GM12878 (cell line): ENCODE data around the gene CLASP1. TPM values are rescaled to one million over a fixed set of nuclear protein-coding genes. Genes with fewer than 3 reads are reported as not detected.

Source experiments
- ATAC-seq: fragments of 200-7000 bp; cut with Tn5 transposase; 3 replicates; pipeline ENCODE4 v1.9.1; 2020; ENCODE audit warnings: mild to moderate bottlenecking, moderate library complexity
- BruUV-seq: library from RNA; stranded (reverse); fragments of 400-500 nt; replicated peaks from 2 replicates; lab custom pipeline; 2021; lab: Mats Ljungman, UMichigan
- CTCF ChIA-PET: fragments of 300-600 bp; sonication (Branson Sonifier 250); formaldehyde crosslinking; extraction: SDS; loops from one replicate; lab custom pipeline; 2021; ENCODE audit warnings: inconsistent platforms; lab: Yijun Ruan, JAX
- POLR2A ChIA-PET: fragments of 350-600 bp; formaldehyde crosslinking; extraction: SDS; loops from one replicate; lab custom pipeline; 2021; ENCODE audit warnings: inconsistent platforms; lab: Charles Lee
- RAD21 ChIA-PET: fragments of 300-600 bp; sonication (Branson Sonifier 250); formaldehyde crosslinking; loops from one replicate; lab custom pipeline; 2023; ENCODE audit warnings: antibody characterized with exemption; ENCODE audit not compliant: unreplicated experiment; lab: Charles Lee
- SMC1A ChIA-PET: fragments of 300-600 bp; sonication (Branson Sonifier 250); formaldehyde crosslinking; loops from one replicate; lab custom pipeline; 2023; ENCODE audit not compliant: unreplicated experiment, uncharacterized antibody; lab: Charles Lee
- DNase-seq: peaks from one replicate; pipeline ENCODE4 v3.0.0-alpha.2; 2011; ENCODE audit warnings: low read depth, low spot score
- FAIRE-seq: peaks from 3 replicates; lab custom pipeline; 2011; peaks lifted over from hg19 to GRCh38; lab: Jason Lieb, UNC
- H2AFZ ChIP-seq: 2 replicates; pipeline ENCODE4 v1.6.0; 2011; ENCODE audit warnings: low read depth, low read length, control low read depth; ENCODE audit not compliant: control insufficient read depth
- H3K27ac ChIP-seq: 2 replicates; pipeline ENCODE4 v1.5.1; 2011; ENCODE audit warnings: control low read depth; ENCODE audit not compliant: control insufficient read depth, insufficient read depth
- H3K27me3 ChIP-seq, 2 experiments: replicated peaks in 1 of 2; 2 replicates each; pipeline versions ENCODE4 v1.6.0 to v1.6.1; 2011; ENCODE audit warnings: low read length in 1 of 2; ENCODE audit not compliant: control insufficient read depth in 2 of 2, insufficient read depth in 2 of 2
- H3K36me3 ChIP-seq, 2 experiments: 2 replicates each; pipeline ENCODE4 v1.5.1; 2011; ENCODE audit warnings: low read length in 1 of 2; ENCODE audit not compliant: control insufficient read depth in 2 of 2, insufficient read depth in 2 of 2
- H3K4me1 ChIP-seq: 2 replicates; pipeline ENCODE4 v1.6.1; 2011; ENCODE audit warnings: mild to moderate bottlenecking, low read length, moderate library complexity, mixed read lengths; ENCODE audit not compliant: control insufficient read depth, insufficient read depth
- H3K4me2 ChIP-seq: 2 replicates; pipeline ENCODE4 v1.6.0; 2011; ENCODE audit warnings: control low read depth; ENCODE audit not compliant: control insufficient read depth, insufficient read depth
- H3K4me3 ChIP-seq: fragments of 200-600 bp; sonication (generic); 2 replicates; pipeline ENCODE4 v1.5.1; 2016
- H3K79me2 ChIP-seq: 2 replicates; pipeline ENCODE4 v1.6.0; 2011; ENCODE audit warnings: low read length; ENCODE audit not compliant: control insufficient read depth, insufficient read depth
- H3K9ac ChIP-seq: 2 replicates; pipeline ENCODE4 v1.8.0; 2011; ENCODE audit warnings: low read length, control low read depth, mixed read lengths; ENCODE audit not compliant: control insufficient read depth, insufficient read depth
- H3K9me3 ChIP-seq: replicated peaks from 3 replicates; pipeline ENCODE4 v1.5.1; 2011; ENCODE audit warnings: mild to moderate bottlenecking, low read length; ENCODE audit not compliant: control insufficient read depth, insufficient read depth
- H4K20me1 ChIP-seq: 2 replicates; pipeline ENCODE4 v1.6.0; 2011; ENCODE audit not compliant: control insufficient read depth, insufficient read depth
- CREB1 ChIP-seq: IDR thresholded peaks from 2 replicates; pipeline ENCODE4 v1.6.1; 2012; ENCODE audit warnings: low read depth, mild to moderate bottlenecking, inconsistent platforms
- E2F8 ChIP-seq: fragments of 450-650 bp; IDR thresholded peaks from 2 replicates; pipeline ENCODE4 v1.6.1; 2018; ENCODE audit warnings: mild to moderate bottlenecking, low read depth, moderate library complexity; ENCODE audit not compliant: partially characterized antibody
- EP300 ChIP-seq, 2 experiments: fragments of 150-350 bp in 1 of 2; IDR thresholded peaks; 2 replicates each; pipeline ENCODE4 v1.6.1; 2011 to 2012; ENCODE audit warnings: low read depth in 2 of 2, low read length in 2 of 2, borderline replicate concordance in 1 of 2, improper control_type of control experiment in 1 of 2, inconsistent platforms in 1 of 2; ENCODE audit not compliant: control insufficient read depth in 1 of 2
- EZH2 ChIP-seq: IDR thresholded peaks from 2 replicates; pipeline ENCODE4 v1.6.1; 2012; ENCODE audit warnings: low read depth, mild to moderate bottlenecking, control low read depth, inconsistent platforms, low read length, borderline replicate concordance; ENCODE audit not compliant: control insufficient read depth
- HDGF ChIP-seq: fragments of 450-650 bp; IDR thresholded peaks from 2 replicates; pipeline ENCODE4 v1.6.1; 2016; ENCODE audit warnings: antibody characterized with exemption
- IKZF1 ChIP-seq: fragments of 450-650 bp; conservative IDR thresholded peaks from 2 replicates; pipeline ENCODE4 v1.6.1; 2017; ENCODE audit warnings: antibody characterized with exemption, mild to moderate bottlenecking
- LARP7 ChIP-seq: fragments of 450-650 bp; IDR thresholded peaks from 2 replicates; pipeline ENCODE4 v1.6.1; 2017; ENCODE audit warnings: mild to moderate bottlenecking
- MEF2B ChIP-seq: fragments of 450-650 bp; IDR thresholded peaks from 2 replicates; pipeline ENCODE4 v1.6.1; 2018; ENCODE audit warnings: mild to moderate bottlenecking, moderate library complexity; ENCODE audit not compliant: partially characterized antibody, poor library complexity, severe bottlenecking
- MTA2 ChIP-seq: fragments of 450-650 bp; IDR thresholded peaks from 2 replicates; pipeline ENCODE4 v1.6.1; 2016; ENCODE audit warnings: low read depth, mild to moderate bottlenecking, moderate library complexity
- MXI1 ChIP-seq: fragments of 150-350 bp; IDR thresholded peaks from 2 replicates; pipeline ENCODE4 v1.6.1; 2011; ENCODE audit warnings: low read depth, mild to moderate bottlenecking, inconsistent platforms, low read length, improper control_type of control experiment
- NBN ChIP-seq: fragments of 450-650 bp; IDR thresholded peaks from 2 replicates; pipeline ENCODE4 v1.6.1; 2016
- NRF1 ChIP-seq: conservative IDR thresholded peaks from 2 replicates; pipeline ENCODE4 v1.6.1; 2011; ENCODE audit warnings: mild to moderate bottlenecking, low read depth, low read length, improper control_type of control experiment
- PAX5 ChIP-seq: IDR thresholded peaks from 2 replicates; pipeline ENCODE4 v1.6.1; 2011; ENCODE audit warnings: low read depth, low read length, borderline replicate concordance
- RAD21 ChIP-seq: IDR thresholded peaks from 2 replicates; pipeline ENCODE4 v1.6.1; 2011; ENCODE audit warnings: mild to moderate bottlenecking, low read depth, low read length, moderate library complexity; ENCODE audit not compliant: insufficient read depth
- SIX5 ChIP-seq: IDR thresholded peaks from 2 replicates; pipeline ENCODE4 v1.6.1; 2011; ENCODE audit warnings: mild to moderate bottlenecking, low read depth, low read length, moderate library complexity; ENCODE audit not compliant: severe bottlenecking
- SPI1 ChIP-seq: IDR thresholded peaks from 2 replicates; pipeline ENCODE4 v1.6.1; 2011; ENCODE audit warnings: low read depth, mild to moderate bottlenecking, low read length, moderate library complexity, borderline replicate concordance; ENCODE audit not compliant: insufficient read depth
- ZSCAN29 ChIP-seq: fragments of 450-650 bp; IDR thresholded peaks from 2 replicates; pipeline ENCODE4 v1.6.1; 2017; ENCODE audit warnings: mild to moderate bottlenecking, moderate library complexity
- WGBS: methylation state at CpG from one replicate; pipeline ENCODE4 v1.1.6; 2016; ENCODE audit warnings: low lambda C conversion rate; ENCODE audit not compliant: insufficient replicate concordance, insufficient coverage; ENCODE audit errors: missing lambda C conversion rate; 5-methylcytosine and 5-hydroxymethylcytosine counted together
- in situ Hi-C: fragments of 300-500 bp; cut with MboI; formaldehyde crosslinking; loops from 9 replicates; pipeline ENCODE4 v1.14.3; 2018; ENCODE audit warnings: mixed read lengths
- intact Hi-C: fragments of 100-400 bp; cut with micrococcal nuclease; formaldehyde crosslinking; loops from one replicate; pipeline ENCODE4 v1.14.2; 2022; ENCODE audit not compliant: unreplicated experiment
- polyA plus RNA-seq, 11 experiments: library from polyadenylated mRNA; depleted of rRNA in 4 of 11; unstranded in 6 of 11; stranded (reverse) in 5 of 11; fragments of >200 nt; fragmentation: Nextera tagmentation in 4 of 11; fragmentation: Illumina TruSeq in 1 of 11; extraction: Ambion mirVana in 4 of 11; extraction: Trizol in 1 of 11; gene quantifications; 1 replicate in 1 of 11; 2 replicates in 10 of 11; pipeline versions ENCODE4 v1.2.1 to v1.2.3, GENCODE V29; 2011 to 2016; ENCODE audit warnings: inconsistent platforms in 2 of 11, missing spikeins in 2 of 11, low read depth in 1 of 11
- total RNA-seq, 4 experiments: library from RNA; depleted of rRNA in 3 of 4; stranded (reverse); fragments of >200 nt in 3 of 4; fragmentation: Illumina TruSeq in 1 of 4; extraction: Trizol in 1 of 4; gene quantifications; 2 replicates each; pipeline versions ENCODE4 v1.2.1 to v1.2.3, GENCODE V29; 2013 to 2021
- TF ChIP-seq, protein P1 (sequence below): fragments of 450-650 bp; IDR thresholded peaks from 2 replicates; pipeline ENCODE4 v1.6.1; 2016; ENCODE audit warnings: mild to moderate bottlenecking
- TF ChIP-seq, protein P2 (sequence below): IDR thresholded peaks from 2 replicates; pipeline ENCODE4 v1.6.1; 2012; ENCODE audit warnings: low read depth, low read length, improper control_type of control experiment

Gene CLASP1
- total and polyA plus RNA-seq, 10 of the 15 experiments (the other 5 are each of a cell fraction or from before 2014, with no cell fraction given), result 1.4 to 62.4 (median 32.9) TPM

GRCh38 chr2:121547646-121548045 is 101.6 kb downstream of the CLASP1 start:
- Histone ChIP-seq H3K27me3 (no peaks in the 10 kb centered on the region), H3K9me3 (peaks cover 16% of the 10 kb centered on the region), H3K9ac (no peak overlapping the region), H3K4me2 (peak overlapping the region; percentile 30; the same call in 1 of the 2 replicates), H3K36me3 (no peaks in the 10 kb centered on the region; a peak in 1 of 4 replicates), H2AFZ (no peak overlapping the region), H3K4me3 (no peak overlapping the region), H3K4me1 (peaks cover 21% of the 10 kb centered on the region), H3K27ac (peak overlapping the region; percentile 58), H4K20me1 (no peaks in the 10 kb centered on the region), H3K79me2 (peaks cover 83% of the 10 kb centered on the region)
- ChIA-PET CTCF (interaction anchor here (0.9 to 2.1 kb wide), 7 partner anchors 9 to 66 kb away, joined by 3 to 9 read pairs (median 4); partner anchors contain the start of gene RNU4ATAC), SMC1A (interaction anchor here (0.7 to 7.0 kb wide), 12 partner anchors 8 to 132 kb away, joined by 3 to 52 read pairs (median 6); partner anchors contain the start of genes CLASP1 and RNU4ATAC), RAD21 (interaction anchor here (1.0 to 1.8 kb wide), 7 partner anchors 8 to 101 kb away, joined by 3 to 7 read pairs (median 4); partner anchors contain the start of gene RNU4ATAC), POLR2A (interaction anchor here (0.6 to 4.1 kb wide), 4 partner anchors 10 to 17 kb away, joined by 3 to 18 read pairs (median 3); partner anchors contain the start of gene RNU4ATAC)
- in situ Hi-C loops (no loop called here), intact Hi-C loops (no loop called here)
- peak; percentile 56 for FAIRE-seq
- ATAC-seq, result peak; percentile 52
- TF ChIP-seq MEF2B (peak; percentile 23), RAD21 (no peak), HDGF (peak; percentile 77; the same call in 1 of the 2 replicates), CREB1 (no peak), MTA2 (peak; percentile 36; the same call in 1 of the 2 replicates), ZSCAN29 (no peak), EP300 (IDR thresholded peaks at IDR 0.05; ENCODE audit: borderline replicate concordance in 1 of 2, control insufficient read depth in 1 of 2, low read depth in 2 of 2, low read length in 2 of 2) (no peak), IKZF1 (no peak), EZH2 (no peak), LARP7 (no peak), E2F8 (no peak), PAX5 (no peak), NBN (peak; percentile 35; the same call in 1 of the 2 replicates), MXI1 (no peak), NRF1 (no peak), SPI1 (peak; percentile 57; the same call in 1 of the 2 replicates), SIX5 (no peak)
- TF ChIP-seq, protein P1, sequence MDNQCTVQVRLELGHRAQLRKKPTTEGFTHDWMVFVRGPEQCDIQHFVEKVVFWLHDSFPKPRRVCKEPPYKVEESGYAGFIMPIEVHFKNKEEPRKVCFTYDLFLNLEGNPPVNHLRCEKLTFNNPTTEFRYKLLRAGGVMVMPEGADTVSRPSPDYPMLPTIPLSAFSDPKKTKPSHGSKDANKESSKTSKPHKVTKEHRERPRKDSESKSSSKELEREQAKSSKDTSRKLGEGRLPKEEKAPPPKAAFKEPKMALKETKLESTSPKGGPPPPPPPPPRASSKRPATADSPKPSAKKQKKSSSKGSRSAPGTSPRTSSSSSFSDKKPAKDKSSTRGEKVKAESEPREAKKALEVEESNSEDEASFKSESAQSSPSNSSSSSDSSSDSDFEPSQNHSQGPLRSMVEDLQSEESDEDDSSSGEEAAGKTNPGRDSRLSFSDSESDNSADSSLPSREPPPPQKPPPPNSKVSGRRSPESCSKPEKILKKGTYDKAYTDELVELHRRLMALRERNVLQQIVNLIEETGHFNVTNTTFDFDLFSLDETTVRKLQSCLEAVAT, result peak; percentile 41; the same call in 1 of the 2 replicates
- TF ChIP-seq, protein P2, sequence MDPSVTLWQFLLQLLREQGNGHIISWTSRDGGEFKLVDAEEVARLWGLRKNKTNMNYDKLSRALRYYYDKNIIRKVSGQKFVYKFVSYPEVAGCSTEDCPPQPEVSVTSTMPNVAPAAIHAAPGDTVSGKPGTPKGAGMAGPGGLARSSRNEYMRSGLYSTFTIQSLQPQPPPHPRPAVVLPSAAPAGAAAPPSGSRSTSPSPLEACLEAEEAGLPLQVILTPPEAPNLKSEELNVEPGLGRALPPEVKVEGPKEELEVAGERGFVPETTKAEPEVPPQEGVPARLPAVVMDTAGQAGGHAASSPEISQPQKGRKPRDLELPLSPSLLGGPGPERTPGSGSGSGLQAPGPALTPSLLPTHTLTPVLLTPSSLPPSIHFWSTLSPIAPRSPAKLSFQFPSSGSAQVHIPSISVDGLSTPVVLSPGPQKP, result no peak
- 71% methylated on average over 5 of the region's 5 CpGs for WGBS
- peak; percentile 68 for DNase-seq
- no TSS peak for BruUV-seq
